ENCODE data around the gene GNAS-AS1.

The GNAS-AS1 gene

GRCh38 chr20:58807801-58808200 lies 42.9 kb downstream of the GNAS-AS1 start:
- no peak for DNase-seq

- no peak for DNase-seq
These were observed 47.2 kb downstream of the GNAS-AS1 start for GRCh38 chr20:58803533-58803932.

GRCh38 chr20:58802061-58802460 lies 48.6 kb downstream of the GNAS-AS1 start:
- no peak for DNase-seq

- no peak for DNase-seq
These were observed 50.4 kb downstream of the GNAS-AS1 start for GRCh38 chr20:58800134-58800871.

GRCh38 chr20:58797371-58798338 lies 53.0 kb downstream of the GNAS-AS1 start:
- DNase-seq: no peak

GRCh38 chr20:58795923-58796245 lies 54.8 kb downstream of the GNAS-AS1 start:
- no peak for DNase-seq

- no peak for DNase-seq
These were observed 55.4 kb downstream of the GNAS-AS1 start for GRCh38 chr20:58795181-58795922.

GRCh38 chr20:58794510-58795180 lies 56.1 kb downstream of the GNAS-AS1 start:
- no peak for DNase-seq

GRCh38 chr20:58793512-58794420 lies 56.9 kb downstream of the GNAS-AS1 start:
- DNase-seq: no peak

GRCh38 chr20:58792426-58792825 lies 58.3 kb downstream of the GNAS-AS1 start:
- no peak for DNase-seq

GRCh38 chr20:58791286-58791685 lies 59.4 kb downstream of the GNAS-AS1 start:
- no peak for DNase-seq

- DNase-seq: no peak
These were observed 60.2 kb downstream of the GNAS-AS1 start for GRCh38 chr20:58790454-58790853.

GRCh38 chr20:58788896-58789544 lies 61.7 kb downstream of the GNAS-AS1 start:
- DNase-seq: no peak

- DNase-seq: no peak
These were observed 63.3 kb downstream of the GNAS-AS1 start for GRCh38 chr20:58787211-58788005.

- no peak for DNase-seq
These were observed 66.2 kb downstream of the GNAS-AS1 start for GRCh38 chr20:58784321-58785074.

GRCh38 chr20:58783511-58784011 lies 67.1 kb downstream of the GNAS-AS1 start:
- no peak for DNase-seq

GRCh38 chr20:58781138-58781537 lies 69.6 kb downstream of the GNAS-AS1 start:
- no peak for DNase-seq

GRCh38 chr20:58778760-58779159 lies 71.9 kb downstream of the GNAS-AS1 start:
- no peak for DNase-seq

GRCh38 chr20:58777657-58778056 lies 73.0 kb downstream of the GNAS-AS1 start:
- DNase-seq: no peak

Data from DMS53 (cell line).